CD4-positive, alpha-beta T cell treated with Interleukin-15 for 1 hour (primary cell): Measurements from ENCODE around the gene AKIRIN1.
"Not testable (repeated sequence)": the region's sequence is repeated elsewhere in the genome, so short reads cannot be mapped to it uniquely, and the experiment has no call there.

Experiments
- DNase-seq: peaks from one replicate; pipeline ENCODE4 v3.0.0-alpha.2; 2020

The AKIRIN1 gene

DNA sequence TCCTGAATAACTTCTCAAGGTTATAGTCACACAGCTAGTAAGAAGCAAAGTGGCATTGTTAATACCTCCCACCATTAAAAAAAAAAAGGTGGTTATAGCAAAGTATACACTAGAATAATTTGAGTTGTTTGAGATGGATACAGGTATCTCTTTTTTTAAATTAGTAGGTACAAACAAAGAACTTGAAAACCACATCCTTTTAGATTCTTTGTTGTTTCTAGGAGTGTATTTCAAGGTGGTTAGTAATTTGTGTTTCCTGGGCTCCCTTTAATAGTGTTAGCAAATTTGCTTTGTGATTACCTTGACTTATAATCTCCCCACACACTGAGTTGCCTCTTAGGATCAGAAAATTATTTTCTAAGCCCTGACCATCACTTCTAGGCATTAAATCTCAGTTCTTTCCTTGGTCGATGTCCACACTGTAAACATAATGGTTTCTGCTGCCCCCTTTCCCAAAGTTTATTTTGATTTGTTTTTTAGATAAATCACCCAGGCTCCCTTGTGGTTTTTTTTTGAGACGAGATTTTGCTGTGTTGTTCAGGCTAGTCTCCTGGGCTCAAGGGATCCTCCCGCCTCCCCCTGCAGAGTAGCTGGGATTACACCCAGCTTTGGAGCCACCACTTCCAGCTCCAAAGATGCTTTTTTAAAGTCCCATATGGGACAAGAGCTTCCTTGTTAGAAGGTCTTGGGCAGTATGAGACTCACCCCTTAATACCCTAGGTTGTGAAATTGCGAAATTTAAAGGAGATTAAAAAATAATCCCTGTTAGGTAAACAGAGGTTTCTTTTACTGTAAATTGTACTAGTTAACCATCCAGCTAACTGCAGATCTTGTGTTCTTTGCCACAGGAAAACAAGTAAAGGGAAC, 6.2 kb downstream of the AKIRIN1 start:
- DNase-seq, result no peak

DNA sequence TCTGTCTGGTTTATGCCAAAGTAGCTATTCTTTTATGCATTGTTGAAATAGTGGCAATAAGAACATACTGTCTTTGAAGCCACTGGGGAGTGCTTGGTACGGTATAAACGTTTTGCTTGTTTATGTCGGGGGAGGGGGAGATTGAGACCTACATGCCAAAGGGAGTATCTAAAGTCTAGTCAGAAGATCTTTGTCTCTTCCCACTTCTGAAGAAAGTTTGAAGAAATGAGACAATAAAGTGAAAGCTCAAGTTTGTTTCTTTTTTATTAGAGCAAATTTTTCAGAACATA, 6.8 kb downstream of the AKIRIN1 start:
- no peak for DNase-seq

GRCh38 chr1:39001516-39002421, 10.7 kb downstream of the AKIRIN1 start:
- DNase-seq, result no peak

DNA sequence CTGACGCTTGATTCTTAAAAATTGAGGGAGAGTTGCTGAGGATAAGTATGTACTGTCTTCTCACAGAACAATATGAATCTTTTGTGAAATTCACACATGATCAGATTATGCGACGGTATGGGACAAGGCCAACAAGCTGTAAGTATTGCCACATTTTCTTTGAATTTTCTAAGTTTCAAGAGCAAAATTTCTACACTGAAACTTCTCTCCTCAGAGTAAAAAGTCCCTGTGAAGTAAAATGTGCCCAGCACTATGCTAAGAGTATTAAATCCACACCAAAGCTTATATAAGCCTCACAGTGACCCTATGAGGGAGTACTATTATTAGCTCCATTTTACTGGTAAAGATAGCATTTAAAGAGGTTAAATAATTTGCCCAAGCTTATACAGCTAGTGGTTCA, 12.2 kb downstream of the AKIRIN1 start:
- no peak for DNase-seq

GRCh38 chr1:39003794-39004193, 12.7 kb downstream of the AKIRIN1 start:
- no peak for DNase-seq

- no peak for DNase-seq
These were observed 15.2 kb downstream of the AKIRIN1 start for GRCh38 chr1:39006287-39006686.

- DNase-seq, result no peak
These were observed 15.9 kb downstream of the AKIRIN1 start for GRCh38 chr1:39006726-39007645.

DNA sequence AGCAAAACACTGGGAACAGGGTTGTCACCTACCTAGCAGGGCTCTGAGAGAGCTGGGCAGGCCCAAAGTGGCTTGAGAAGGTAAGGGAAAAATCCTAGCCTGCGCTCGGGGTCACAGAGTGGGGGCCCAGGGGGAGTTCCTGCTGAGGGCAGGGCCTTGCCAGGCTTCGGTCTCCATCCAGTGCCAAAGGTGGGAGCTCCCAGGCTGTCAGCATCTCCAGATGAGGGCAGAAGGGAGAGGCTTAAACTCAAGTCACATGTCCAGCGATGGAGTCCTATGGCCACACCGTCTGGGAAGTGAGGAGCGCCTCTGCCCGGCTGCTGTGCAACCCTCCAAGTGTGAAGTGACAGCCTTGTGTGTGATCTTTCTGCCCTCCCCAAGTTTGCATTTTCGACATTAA, 23.9 kb downstream of the AKIRIN1 start:
- not testable (repeated sequence) for DNase-seq

GRCh38 chr1:39016604-39017171, 25.6 kb downstream of the AKIRIN1 start:
- no peak for DNase-seq

DNA sequence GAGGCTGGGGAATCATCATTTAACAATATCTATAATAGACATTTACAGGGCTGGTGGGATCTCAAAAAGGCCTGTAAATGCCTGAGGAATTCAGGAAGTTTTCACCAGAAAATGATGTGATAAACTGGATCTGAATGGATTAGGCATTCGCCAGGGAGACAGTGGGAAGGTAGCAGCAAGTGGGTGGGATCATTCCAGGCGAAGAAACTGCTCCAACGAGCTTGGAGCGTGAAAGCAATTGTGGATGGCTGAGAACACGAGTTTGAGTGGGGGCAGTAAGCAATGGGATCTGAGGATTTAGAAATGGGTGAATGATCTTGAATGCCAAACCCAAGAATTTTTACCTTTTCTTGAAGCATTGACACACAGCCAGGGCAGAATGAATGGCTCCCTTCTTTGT, 26.2 kb downstream of the AKIRIN1 start:
- no peak for DNase-seq

GRCh38 chr1:39020494-39020893, 29.4 kb downstream of the AKIRIN1 start:
- not testable (repeated sequence) for DNase-seq

DNA sequence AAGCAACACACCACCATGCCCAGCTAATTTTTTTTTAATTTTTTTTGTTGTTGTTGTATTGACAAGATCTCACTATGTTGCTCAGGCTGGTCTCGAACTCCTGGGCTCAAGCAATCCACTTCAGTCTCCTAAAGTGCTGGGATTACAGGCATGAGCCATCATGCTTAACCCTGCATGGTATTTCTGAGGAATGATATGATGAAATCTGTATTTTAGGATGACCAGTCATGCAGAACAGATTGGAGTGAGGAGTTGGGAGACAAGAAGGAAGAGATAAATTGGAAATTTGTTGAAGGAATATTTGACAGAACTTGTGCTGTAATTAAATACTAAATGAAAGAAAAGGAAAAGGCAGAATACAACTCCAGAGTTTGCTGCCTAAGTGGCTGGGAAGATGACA, 30.4 kb downstream of the AKIRIN1 start:
- DNase-seq, result no peak

DNA sequence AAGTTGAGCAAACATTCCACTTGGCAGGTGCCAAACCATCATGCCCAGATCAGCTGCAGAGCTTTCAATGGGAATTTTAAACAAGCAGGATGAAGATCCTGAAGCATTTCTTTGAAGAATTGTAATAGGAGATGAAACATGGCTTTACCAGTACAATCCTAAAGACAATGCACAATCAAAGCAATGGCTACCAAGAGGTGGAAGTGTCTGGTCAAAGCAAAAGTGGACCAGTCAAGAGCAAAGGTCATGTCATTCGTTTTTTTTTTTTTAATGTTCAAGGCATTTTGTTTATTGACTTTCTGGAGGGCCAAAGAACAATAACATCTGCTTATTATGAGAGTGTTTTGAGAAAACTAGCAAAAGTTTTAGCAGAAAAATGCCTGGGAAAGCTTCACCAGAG, 32.1 kb downstream of the AKIRIN1 start:
- no peak for DNase-seq

GRCh38 chr1:39026051-39026865, 35.2 kb downstream of the AKIRIN1 start, which contains the start of gene NDUFS5:
TSS of gene NDUFS5 (plus strand) at chr1:39026350. CDS start at chr1:39028725, 2,375 bp downstream.
- peak; percentile 86 for DNase-seq

GRCh38 chr1:39026866-39027507, 35.9 kb downstream of the AKIRIN1 start:
- DNase-seq, result no peak

DNA sequence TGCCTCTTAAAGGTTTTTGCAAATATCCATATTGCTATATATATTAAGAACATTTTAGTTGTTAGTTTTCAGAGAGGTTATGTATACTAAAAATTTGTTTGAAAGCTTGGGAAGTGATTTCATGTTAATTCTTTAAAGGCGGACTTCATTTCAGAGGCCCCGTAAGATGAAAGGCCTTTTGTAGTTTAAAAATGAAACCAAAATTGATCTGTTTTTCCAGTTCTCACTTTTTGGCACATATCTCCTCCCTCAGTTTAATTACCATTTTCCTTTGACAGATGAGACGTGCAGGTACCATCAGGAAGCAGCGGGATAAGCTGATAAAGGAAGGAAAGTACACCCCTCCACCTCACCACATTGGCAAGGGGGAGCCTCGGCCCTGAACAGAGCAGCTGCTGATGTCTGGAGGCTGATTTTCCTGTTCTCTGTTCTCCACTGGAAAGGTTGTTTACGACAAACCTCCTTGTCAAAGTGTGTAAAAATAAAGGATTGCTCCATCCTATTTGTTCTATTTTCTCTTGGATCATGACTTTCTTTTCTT, 43.1 kb downstream of the AKIRIN1 start:
- no peak for DNase-seq

GRCh38 chr1:39036678-39037077, 45.6 kb downstream of the AKIRIN1 start:
- DNase-seq, result no peak

- DNase-seq, result no peak
These were observed 52.4 kb downstream of the AKIRIN1 start for GRCh38 chr1:39043513-39043912.

DNA sequence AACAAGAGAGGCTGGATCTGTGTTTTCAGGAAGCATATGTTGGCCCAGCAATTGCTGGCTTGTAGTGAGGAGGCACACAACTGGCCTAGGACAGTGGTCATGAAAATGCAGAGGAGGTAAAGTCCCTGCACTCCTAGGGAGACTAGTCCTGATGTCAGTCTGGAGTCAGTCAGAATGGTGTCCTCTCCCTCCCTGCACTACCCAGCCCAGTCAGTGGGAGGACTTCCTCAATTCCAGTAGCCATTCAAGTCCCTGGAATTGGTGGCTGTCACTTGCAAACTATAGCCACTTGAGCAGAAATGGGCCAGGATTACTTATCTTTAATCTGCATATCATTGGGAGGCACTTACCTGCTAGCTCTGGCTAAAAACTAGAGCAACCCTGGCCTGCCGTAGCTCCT, 53.7 kb downstream of the AKIRIN1 start:
- DNase-seq, result no peak

GRCh38 chr1:39045231-39045630, 54.2 kb downstream of the AKIRIN1 start:
- no peak for DNase-seq
